PFSK-1 (cell line): Measurements from ENCODE around the gene DCDC2B.

Source experiments
- FOXP2 ChIP-seq: optimal IDR thresholded peaks from 2 replicates; pipeline ENCODE3; 2011; ENCODE audit warnings: borderline replicate concordance, control low read depth, inconsistent platforms; ENCODE audit not compliant: insufficient read depth; ENCODE audit errors: extremely low read length, extremely low read depth
- POLR2AphosphoS5 ChIP-seq: IDR thresholded peaks from 2 replicates; pipeline ENCODE4 v1.6.1; 2012; ENCODE audit warnings: low read depth, mild to moderate bottlenecking, control low read depth, low read length, moderate library complexity
- REST ChIP-seq, 2 experiments: IDR thresholded peaks; 2 replicates each; pipeline versions ENCODE4 v1.6.1 to v1.8.0; 2011 to 2012; ENCODE audit warnings: low read depth in 2 of 2, low read length in 2 of 2, control low read depth in 1 of 2, inconsistent platforms in 1 of 2, mild to moderate bottlenecking in 1 of 2, moderate library complexity in 1 of 2; ENCODE audit not compliant: insufficient read depth in 1 of 2
- SIN3A ChIP-seq: IDR thresholded peaks from 2 replicates; pipeline ENCODE4 v1.6.1; 2012; ENCODE audit warnings: mild to moderate bottlenecking, low read length, moderate library complexity, borderline replicate concordance; ENCODE audit not compliant: insufficient read depth
- TAF1 ChIP-seq: IDR thresholded peaks from 2 replicates; pipeline ENCODE4 v1.6.1; 2012; ENCODE audit warnings: low read length, control low read depth, borderline replicate concordance; ENCODE audit not compliant: insufficient read depth

The DCDC2B gene

GRCh38 chr1:32199717-32200072 lies 9.2 kb upstream of the DCDC2B start:
- no peak for TF ChIP-seq REST (IDR thresholded peaks at IDR 0.05; ENCODE audit: insufficient read depth in 1 of 2, low read depth in 2 of 2, low read length in 2 of 2)
- no peak for TF ChIP-seq TAF1
- no peak for TF ChIP-seq FOXP2
- TF ChIP-seq SIN3A: no peak

- TF ChIP-seq POLR2AphosphoS5: no peak
- no peak for TF ChIP-seq SIN3A
- no peak for TF ChIP-seq REST (IDR thresholded peaks at IDR 0.05; ENCODE audit: insufficient read depth in 1 of 2, low read depth in 2 of 2, low read length in 2 of 2)
- TF ChIP-seq TAF1: no peak
- TF ChIP-seq FOXP2: no peak
These were observed 8.5 kb upstream of the DCDC2B start, which contains the start of gene CCDC28B for GRCh38 chr1:32200226-32201010. CCDC28B (plus strand) TSS chr1:32200595; CDS start chr1:32201936, 1,341 bp downstream.

GRCh38 chr1:32201011-32201855 lies 7.7 kb upstream of the DCDC2B start:
- TF ChIP-seq POLR2AphosphoS5 (no peak), FOXP2 (no peak), TAF1 (no peak), SIN3A (0 out of 2 replicates have a peak, but pooled peaks have one; percentile 23), REST (IDR thresholded peaks at IDR 0.05; ENCODE audit: insufficient read depth in 1 of 2, low read depth in 2 of 2, low read length in 2 of 2) (no peak)

- no peak for TF ChIP-seq POLR2AphosphoS5
- no peak for TF ChIP-seq TAF1
- no peak for TF ChIP-seq FOXP2
- no peak for TF ChIP-seq SIN3A
- TF ChIP-seq REST (IDR thresholded peaks at IDR 0.05; ENCODE audit: insufficient read depth in 1 of 2, low read depth in 2 of 2, low read length in 2 of 2): no peak
These were observed 3.9 kb upstream of the DCDC2B start for GRCh38 chr1:32204943-32205361.
